Small intestine (tissue), 16 donors: Measurements from ENCODE around the gene VWDE. TPM values are rescaled to one million over a fixed set of nuclear protein-coding genes. Genes with fewer than 3 reads are reported as not detected.
"Not testable (repeated sequence)": the region's sequence is repeated elsewhere in the genome, so short reads cannot be mapped to it uniquely, and the experiment has no call there.

Experiments used
- DNase-seq, 2 donors: peaks; one replicate each; pipeline versions ENCODE4 v3.0.0 to v3.0.0-alpha.2; 2013
- FAIRE-seq: peaks from 2 replicates; lab custom pipeline; 2012; peaks lifted over from hg19 to GRCh38; lab: Jason Lieb, UNC
- H3K27ac ChIP-seq, 3 donors: one replicate each; pipeline ENCODE4 v1.5.1; 2013; ENCODE audit warnings: low read length in 2 of 3, mild to moderate bottlenecking in 2 of 3, control low read depth in 1 of 3, inconsistent platforms in 1 of 3, low read depth in 1 of 3, moderate library complexity in 1 of 3
- H3K27me3 ChIP-seq, 3 donors: one replicate each; pipeline ENCODE4 v1.6.1; 2013; ENCODE audit warnings: low read length in 3 of 3, inconsistent platforms in 1 of 3; ENCODE audit not compliant: control insufficient read depth in 3 of 3, insufficient read depth in 3 of 3
- H3K36me3 ChIP-seq, 3 donors: one replicate each; pipeline ENCODE4 v1.6.1; 2013; ENCODE audit warnings: low read length in 3 of 3, inconsistent platforms in 1 of 3, low read depth in 1 of 3, mild to moderate bottlenecking in 1 of 3, moderate library complexity in 1 of 3; ENCODE audit not compliant: control insufficient read depth in 3 of 3, insufficient read depth in 2 of 3
- H3K4me1 ChIP-seq, 3 donors: one replicate each; pipeline ENCODE4 v1.6.1; 2013; ENCODE audit warnings: low read length in 2 of 3, inconsistent platforms in 1 of 3, low read depth in 1 of 3, mild to moderate bottlenecking in 1 of 3, moderate library complexity in 1 of 3; ENCODE audit not compliant: control insufficient read depth in 3 of 3, insufficient read depth in 2 of 3
- H3K4me3 ChIP-seq, 3 donors: one replicate each; pipeline ENCODE4 v1.5.1; 2013; ENCODE audit warnings: low read length in 3 of 3, control low read depth in 1 of 3, inconsistent platforms in 1 of 3, low read depth in 1 of 3, mild to moderate bottlenecking in 1 of 3, moderate library complexity in 1 of 3
- H3K9me3 ChIP-seq, 2 donors: one replicate each; pipeline ENCODE4 v1.6.1; 2013; ENCODE audit warnings: low read depth in 1 of 2, low read length in 1 of 2; ENCODE audit not compliant: control insufficient read depth in 2 of 2, insufficient read depth in 1 of 2
- WGBS, 3 donors: extraction: QIAGEN DNeasy Blood & Tissue Kit; methylation state at CpG; one replicate each; pipeline ENCODE4 v1.1.7; 2013; 5-methylcytosine and 5-hydroxymethylcytosine counted together
- long read RNA-seq, 10 donors: transcript quantifications; one replicate each; lab custom pipeline, GENCODE V29; 2026
- polyA plus RNA-seq, 4 donors: library from polyadenylated mRNA; stranded (reverse) in 3 of 4; unstranded in 1 of 4; fragments of 200-250 nt in 3 of 4; fragments of 120-200 nt in 1 of 4; gene quantifications; one replicate each; pipeline versions ENCODE4 v1.2.1 to v1.2.3, GENCODE V29; 2013
- donor health status: healthy with polysubstance abuse.
- donor health status: control.
- donor health status: control.
- donor health status: Bipolar disorder and iron deficiency.
- donor health status: healthy.

Gene VWDE
- polyA plus RNA-seq = under 1 TPM in 2 of 4 donors, not detected in 2; 0.01 to 0.35 TPM
- long read RNA-seq, donor 1 = 0 reads
- long read RNA-seq, donor 2 = 0 reads
- long read RNA-seq, donor 3 = 0 reads
- long read RNA-seq, donor 4 = 0 reads
- long read RNA-seq, donor 5 = 0 reads
- long read RNA-seq, donor 6 = 0 reads
- long read RNA-seq, donor 7 = 0 reads
- long read RNA-seq, donor 8 = 0 reads
- long read RNA-seq, donor 9 = 0 reads
- long read RNA-seq, donor 10 = 0 reads

- Histone ChIP-seq H3K36me3 (no peaks in the 10 kb centered on the region), H3K4me3 (peak within 1 kb of the TSS in 1 of 3 donors; percentile 31), H3K9me3 (no peaks in the 10 kb centered on the region), H3K27ac (no peak within 1 kb of the TSS), H3K27me3 (peaks cover 0 to 15% (median 2%) of the 10 kb centered on the region in 3 donors), H3K4me1 (no peaks in the 10 kb centered on the region)
- peak; percentile 15 to 26 for DNase-seq
- FAIRE-seq = no peak
- 1 to 2% (median 2%) methylated on average over 51 to 54 of the region's 54 CpGs for WGBS, 3 donors
Observed at GRCh38 chr7:12403287-12404181, at the start of gene VWDE. VWDE (minus strand) TSS chr7:12403865; CDS start chr7:12403716, 149 bp downstream.

GRCh38 chr7:12453136-12453535 is 49.5 kb upstream of the VWDE start:
- not testable (repeated sequence) for H3K27ac ChIP-seq, FAIRE-seq, H3K27me3 ChIP-seq, H3K9me3 ChIP-seq, H3K36me3 ChIP-seq, DNase-seq, H3K4me3 ChIP-seq, H3K4me1 ChIP-seq
- 88 to 94% (median 90%) methylated on average over 1 of the region's 2 CpGs for WGBS, 3 donors

- no peaks in the 10 kb centered on the region for H3K9me3 ChIP-seq
- FAIRE-seq (no peak), DNase-seq (no peak)
- no peaks in the 10 kb centered on the region for H3K36me3 ChIP-seq
- no peaks in the 10 kb centered on the region for H3K4me1 ChIP-seq
- no peak overlapping the region for H3K27ac ChIP-seq
- 31 to 59% (median 41%) methylated on average over 2 of the region's 2 CpGs for WGBS, 3 donors
- H3K27me3 ChIP-seq = no peaks in the 10 kb centered on the region
- H3K4me3 ChIP-seq = no peak overlapping the region
Observed at GRCh38 chr7:12450615-12451014, 47.0 kb upstream of the VWDE start.

GRCh38 chr7:12444785-12445184 is 41.1 kb upstream of the VWDE start:
- no peaks in the 10 kb centered on the region for H3K36me3 ChIP-seq
- DNase-seq (no peak), FAIRE-seq (no peak)
- H3K9me3 ChIP-seq = no peaks in the 10 kb centered on the region
- no peaks in the 10 kb centered on the region for H3K4me1 ChIP-seq
- H3K4me3 ChIP-seq = no peak overlapping the region
- WGBS, 3 donors = 58 to 80% (median 76%) methylated on average over 3 of the region's 3 CpGs
- no peak overlapping the region for H3K27ac ChIP-seq
- H3K27me3 ChIP-seq = peaks cover 0 to 4% (median 0%) of the 10 kb centered on the region in 3 donors

- 82 to 91% (median 85%) methylated on average over 5 of the region's 5 CpGs for WGBS, 3 donors
Observed at GRCh38 chr7:12440229-12440628, 36.6 kb upstream of the VWDE start.

GRCh38 chr7:12436896-12437535 is 33.4 kb upstream of the VWDE start:
- H3K27me3 ChIP-seq = peaks cover 0 to 4% (median 0%) of the 10 kb centered on the region in 3 donors
- DNase-seq = no peak
- H3K36me3 ChIP-seq = no peaks in the 10 kb centered on the region
- no peak for FAIRE-seq
- H3K4me1 ChIP-seq = no peaks in the 10 kb centered on the region
- H3K27ac ChIP-seq = no peak overlapping the region
- no peak overlapping the region for H3K4me3 ChIP-seq
- 48 to 50% (median 48%) methylated on average over 7 of the region's 7 CpGs for WGBS, 3 donors
- H3K9me3 ChIP-seq = no peaks in the 10 kb centered on the region

More at GRCh38 chr7:12440229-12440628, 36.6 kb upstream of the VWDE start:
- Histone ChIP-seq H3K4me3 (no peak overlapping the region), H3K4me1 (no peaks in the 10 kb centered on the region), H3K36me3 (no peaks in the 10 kb centered on the region), H3K27me3 (peaks cover 0 to 4% (median 0%) of the 10 kb centered on the region in 3 donors), H3K9me3 (no peaks in the 10 kb centered on the region), H3K27ac (no peak overlapping the region)
- no peak for DNase-seq
- no peak for FAIRE-seq

- H3K27me3 ChIP-seq = peaks cover 0 to 2% (median 0%) of the 10 kb centered on the region in 3 donors
- H3K4me3 ChIP-seq = no peak overlapping the region
- no peaks in the 10 kb centered on the region for H3K9me3 ChIP-seq
- FAIRE-seq (no peak), DNase-seq (no peak)
- no peaks in the 10 kb centered on the region for H3K4me1 ChIP-seq
- H3K27ac ChIP-seq = no peak overlapping the region
- H3K36me3 ChIP-seq = no peaks in the 10 kb centered on the region
Observed at GRCh38 chr7:12436126-12436525, 32.5 kb upstream of the VWDE start.

GRCh38 chr7:12434012-12434642 is 30.5 kb upstream of the VWDE start:
- Histone ChIP-seq H3K9me3 (no peaks in the 10 kb centered on the region), H3K4me3 (no peak overlapping the region), H3K27ac (no peak overlapping the region), H3K4me1 (no peaks in the 10 kb centered on the region), H3K36me3 (no peaks in the 10 kb centered on the region), H3K27me3 (no peaks in the 10 kb centered on the region)
- FAIRE-seq = no peak
- DNase-seq = no peak
